LoVo (cell line): Measurements from ENCODE around the gene CPNE7.
"Not testable (repeated sequence)": the region's sequence is repeated elsewhere in the genome, so short reads cannot be mapped to it uniquely, and the experiment has no call there.

ENCODE experiments used
- DNase-seq: peaks from one replicate; pipeline ENCODE4 v3.0.0-alpha.2; 2016; ENCODE audit warnings: low spot score

Gene CPNE7

GRCh38 chr16:89583895-89584644, 8.5 kb downstream of the CPNE7 start:
- DNase-seq, result no peak

- DNase-seq, result no peak
Observed at GRCh38 chr16:89584768-89585549, 9.4 kb downstream of the CPNE7 start.

- DNase-seq, result no peak
Observed at GRCh38 chr16:89586218-89586617, 10.7 kb downstream of the CPNE7 start.

GRCh38 chr16:89586853-89587252, 11.3 kb downstream of the CPNE7 start:
- no peak for DNase-seq

- DNase-seq, result not testable (repeated sequence)
Observed at GRCh38 chr16:89587676-89588075, 12.1 kb downstream of the CPNE7 start.

- DNase-seq, result no peak
Observed at GRCh38 chr16:89588413-89589109, 13.0 kb downstream of the CPNE7 start.

GRCh38 chr16:89589241-89589926, 13.8 kb downstream of the CPNE7 start:
- no peak for DNase-seq

- DNase-seq, result no peak
Observed at GRCh38 chr16:89593841-89594240, 18.3 kb downstream of the CPNE7 start.

GRCh38 chr16:89595330-89596060, 19.9 kb downstream of the CPNE7 start:
- DNase-seq, result no peak

- DNase-seq, result no peak
Observed at GRCh38 chr16:89596061-89596689, 20.6 kb downstream of the CPNE7 start.

GRCh38 chr16:89596957-89597649, 21.5 kb downstream of the CPNE7 start:
- DNase-seq, result no peak

- DNase-seq, result no peak
Observed at GRCh38 chr16:89598199-89598598, 22.6 kb downstream of the CPNE7 start.

GRCh38 chr16:89599451-89599858, 23.9 kb downstream of the CPNE7 start:
- peak; percentile 41 for DNase-seq

- no peak for DNase-seq
Observed at GRCh38 chr16:89599902-89600301, 24.3 kb downstream of the CPNE7 start.

- no peak for DNase-seq
Observed at GRCh38 chr16:89600427-89600826, 24.9 kb downstream of the CPNE7 start.

- DNase-seq, result no peak
Observed at GRCh38 chr16:89600956-89601355, 25.4 kb downstream of the CPNE7 start.

- no peak for DNase-seq
Observed at GRCh38 chr16:89601906-89602272, 26.3 kb downstream of the CPNE7 start.

GRCh38 chr16:89602273-89602951, 26.9 kb downstream of the CPNE7 start:
- DNase-seq, result no peak

- no peak for DNase-seq
Observed at GRCh38 chr16:89602952-89603590, 27.5 kb downstream of the CPNE7 start.
